ENCODE results near the gene GNG8.

DNA sequence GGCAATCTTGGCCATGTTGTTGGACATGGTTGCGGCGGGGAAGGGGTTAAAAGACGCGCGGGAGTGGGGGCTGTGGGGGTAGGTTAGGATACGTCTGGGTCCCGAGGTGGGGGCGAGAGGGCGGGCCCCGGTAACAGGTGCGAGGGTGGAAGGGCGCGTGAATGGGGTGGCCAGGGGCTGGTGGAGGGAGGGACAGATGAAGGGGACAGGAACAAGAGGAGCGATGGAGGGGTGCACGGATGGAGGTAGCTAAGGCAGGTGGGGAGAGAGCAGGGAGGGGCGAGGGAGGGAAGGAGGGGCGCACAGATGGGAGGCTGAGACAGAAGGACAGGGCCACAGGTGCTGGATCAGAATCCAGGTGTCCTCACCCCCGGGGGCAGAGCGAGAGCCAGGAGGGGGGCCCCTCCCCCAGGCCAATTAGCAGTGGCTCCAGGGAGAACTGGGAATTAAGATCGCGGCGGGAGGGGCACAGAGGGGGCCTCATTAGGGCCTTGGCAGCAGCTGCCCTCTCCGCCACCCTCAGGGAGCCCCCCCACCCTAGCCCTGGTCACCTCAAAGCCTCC is 1.3 kb downstream of the GNG8 start:
- TF ChIP-seq POLR2A (IDR thresholded peaks at IDR 0.05), result no peak
- TF ChIP-seq, protein P1, sequence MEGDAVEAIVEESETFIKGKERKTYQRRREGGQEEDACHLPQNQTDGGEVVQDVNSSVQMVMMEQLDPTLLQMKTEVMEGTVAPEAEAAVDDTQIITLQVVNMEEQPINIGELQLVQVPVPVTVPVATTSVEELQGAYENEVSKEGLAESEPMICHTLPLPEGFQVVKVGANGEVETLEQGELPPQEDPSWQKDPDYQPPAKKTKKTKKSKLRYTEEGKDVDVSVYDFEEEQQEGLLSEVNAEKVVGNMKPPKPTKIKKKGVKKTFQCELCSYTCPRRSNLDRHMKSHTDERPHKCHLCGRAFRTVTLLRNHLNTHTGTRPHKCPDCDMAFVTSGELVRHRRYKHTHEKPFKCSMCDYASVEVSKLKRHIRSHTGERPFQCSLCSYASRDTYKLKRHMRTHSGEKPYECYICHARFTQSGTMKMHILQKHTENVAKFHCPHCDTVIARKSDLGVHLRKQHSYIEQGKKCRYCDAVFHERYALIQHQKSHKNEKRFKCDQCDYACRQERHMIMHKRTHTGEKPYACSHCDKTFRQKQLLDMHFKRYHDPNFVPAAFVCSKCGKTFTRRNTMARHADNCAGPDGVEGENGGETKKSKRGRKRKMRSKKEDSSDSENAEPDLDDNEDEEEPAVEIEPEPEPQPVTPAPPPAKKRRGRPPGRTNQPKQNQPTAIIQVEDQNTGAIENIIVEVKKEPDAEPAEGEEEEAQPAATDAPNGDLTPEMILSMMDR (IDR thresholded peaks at IDR 0.05), result no peak
